ENCODE measurements around the gene FMR1. TPM values are rescaled to one million over a fixed set of nuclear protein-coding genes. Genes with fewer than 3 reads are reported as not detected.

The FMR1 gene
- total RNA-seq, 6 experiments from 2014 or later: 17.7 to 21.7 (median 19.9) TPM

GRCh38 chrX:147978931-147979330 lies 67.2 kb downstream of the FMR1 start:
- Mint-ChIP-seq H3K36me3 (ENCODE audit: low read depth) (no peaks in the 10 kb centered on the region), H3K27ac (no peak overlapping the region), H3K4me1 (ENCODE audit: low read depth) (peaks cover 6% of the 10 kb centered on the region; the same call in 1 of the 2 replicates), H3K9me3 (no peaks in the 10 kb centered on the region), H3K4me3 (no peak overlapping the region), H3K27me3 (ENCODE audit: insufficient read depth) (no peaks in the 10 kb centered on the region; the same call in 1 of the 2 replicates)
- TF ChIP-seq CTCF (IDR thresholded peaks at IDR 0.05): no peak
- DNase-seq: peak; percentile 1

- peaks cover 6% of the 10 kb centered on the region; the same call in 1 of the 2 replicates for H3K4me1 Mint-ChIP-seq (ENCODE audit: low read depth)
- no peak for TF ChIP-seq CTCF (IDR thresholded peaks at IDR 0.05)
- no peak within 1 kb of the TSS for H3K27ac Mint-ChIP-seq
- H3K9me3 Mint-ChIP-seq: no peaks in the 10 kb centered on the region
- no peaks in the 10 kb centered on the region; the same call in 1 of the 2 replicates for H3K27me3 Mint-ChIP-seq (ENCODE audit: insufficient read depth)
- DNase-seq: no peak
- H3K36me3 Mint-ChIP-seq (ENCODE audit: low read depth): no peaks in the 10 kb centered on the region
- H3K4me3 Mint-ChIP-seq: no peak within 1 kb of the TSS
Observed at GRCh38 chrX:147981038-147981752, 69.5 kb downstream of the FMR1 start, which contains the start of gene FMR1NB. TSS of gene FMR1NB (plus strand) at chrX:147981337. CDS start at chrX:147981403, 66 bp downstream.

Other genes starting within 250 kb of the FMR1 start
- gene FMR1NB, start 69.4 kb downstream of the FMR1 start, total RNA-seq (2021; fragmentation: NEBNext Ultra II Directional; extraction: Animal tissue kit (Norgen Biotek cat#: 25700)): not detected